HG02642 (cell line): ENCODE measurements around the gene THRA.

Experiments
- ATAC-seq: cut with Tn5 transposase; IDR thresholded peaks from one replicate; pipeline ENCODE4 v1.9.1; 2021; ENCODE audit warnings: mild to moderate bottlenecking; ENCODE audit not compliant: unreplicated experiment, poor library complexity

The THRA gene

DNA sequence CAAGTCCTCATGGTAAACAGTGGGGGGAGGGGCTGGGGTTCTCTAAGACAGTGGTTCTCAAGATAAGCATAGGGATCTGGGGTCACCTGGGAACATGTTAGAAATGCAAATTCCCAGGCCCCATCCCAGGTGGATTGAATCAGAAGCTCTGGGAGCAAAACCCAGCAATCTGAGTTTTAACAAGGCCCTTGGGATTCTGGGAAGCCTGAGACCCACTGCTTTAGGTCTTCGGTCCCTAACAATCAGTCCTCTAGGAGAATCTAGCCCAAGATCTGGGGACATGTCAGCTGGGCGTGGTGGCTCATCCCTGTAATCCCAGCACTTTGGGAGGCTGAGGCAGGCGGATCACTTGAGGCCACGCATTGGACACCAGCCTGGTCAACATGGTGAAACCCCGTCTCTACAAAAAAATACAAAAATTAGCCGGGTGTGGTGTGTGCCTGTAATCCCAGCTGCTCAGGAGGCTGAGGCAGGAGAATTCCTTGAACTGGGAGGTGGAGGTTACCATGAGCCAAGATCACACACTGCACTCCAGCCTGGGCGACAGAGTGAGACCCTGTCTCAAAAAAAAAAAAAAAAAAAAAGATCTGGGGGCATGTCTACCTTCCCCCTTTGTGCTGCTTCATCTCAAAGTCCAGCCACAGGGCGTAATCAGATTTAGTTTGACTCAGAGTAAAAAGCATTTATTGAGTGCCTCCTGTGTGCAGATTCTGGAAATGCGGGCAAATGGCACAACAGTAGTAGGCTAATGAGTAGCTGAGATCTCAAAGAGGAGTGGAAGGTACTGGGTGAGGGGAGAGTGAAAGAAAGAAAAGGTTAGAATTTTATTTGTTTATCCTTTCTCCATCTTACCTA is 46.4 kb downstream of the THRA start:
- ATAC-seq = no peak

GRCh38 chr17:40110026-40110845 is 47.5 kb downstream of the THRA start:
- no peak for ATAC-seq

GRCh38 chr17:40111221-40112128 is 48.7 kb downstream of the THRA start:
- ATAC-seq = peak; percentile 49

GRCh38 chr17:40112191-40112711 is 49.5 kb downstream of the THRA start:
- no peak for ATAC-seq

DNA sequence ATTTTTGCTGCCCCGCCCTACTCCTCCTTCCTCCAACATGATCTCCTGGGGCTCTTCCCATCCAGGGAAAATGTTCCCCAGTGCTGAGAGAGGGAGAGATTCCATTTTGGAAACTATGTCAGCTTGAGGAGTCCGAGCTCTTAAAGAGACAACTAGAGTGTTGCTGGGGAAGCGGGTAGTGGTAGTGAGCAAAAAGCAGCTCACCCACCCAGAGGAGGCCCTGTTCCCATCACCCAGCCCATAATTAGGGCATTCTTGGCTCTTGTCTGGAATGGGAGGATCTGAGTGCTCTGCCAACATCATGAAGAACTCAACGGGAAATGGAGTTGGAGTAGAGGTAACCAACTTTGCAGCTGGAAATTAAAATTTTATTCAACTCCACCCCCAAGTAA is 49.9 kb downstream of the THRA start:
- no peak for ATAC-seq

- peak; percentile 86 for ATAC-seq
These were observed 50.5 kb downstream of the THRA start for GRCh38 chr17:40113110-40113906.

- ATAC-seq = no peak
These were observed 51.1 kb downstream of the THRA start for GRCh38 chr17:40113907-40114245.

DNA sequence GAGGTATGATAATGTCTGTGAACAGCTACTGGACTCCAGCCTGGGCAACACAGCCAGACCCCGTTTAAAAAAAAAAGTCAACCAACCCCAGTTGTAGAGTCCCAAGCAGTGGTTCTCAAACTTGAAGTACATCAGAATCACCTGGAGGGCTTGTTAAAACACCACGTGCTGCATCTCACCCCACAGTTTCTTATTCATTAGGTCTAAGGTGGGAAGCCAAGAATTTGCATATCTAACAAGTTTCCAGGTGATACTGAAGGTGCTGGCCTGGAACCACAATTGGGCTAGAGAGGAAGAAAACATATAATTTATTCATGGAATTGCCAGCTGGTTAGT is 52.3 kb downstream of the THRA start:
- no peak for ATAC-seq

- peak; percentile 66 for ATAC-seq
These were observed 58.7 kb downstream of the THRA start, which contains the start of gene MSL1 for GRCh38 chr17:40121181-40122135. TSS of gene MSL1 (plus strand) at chr17:40121971. CDS start at chr17:40122613, 642 bp downstream.

GRCh38 chr17:40122136-40122998 is 59.6 kb downstream of the THRA start:
- peak; percentile 36 for ATAC-seq

- peak; percentile 25 for ATAC-seq
These were observed 60.4 kb downstream of the THRA start for GRCh38 chr17:40122999-40123810.

DNA sequence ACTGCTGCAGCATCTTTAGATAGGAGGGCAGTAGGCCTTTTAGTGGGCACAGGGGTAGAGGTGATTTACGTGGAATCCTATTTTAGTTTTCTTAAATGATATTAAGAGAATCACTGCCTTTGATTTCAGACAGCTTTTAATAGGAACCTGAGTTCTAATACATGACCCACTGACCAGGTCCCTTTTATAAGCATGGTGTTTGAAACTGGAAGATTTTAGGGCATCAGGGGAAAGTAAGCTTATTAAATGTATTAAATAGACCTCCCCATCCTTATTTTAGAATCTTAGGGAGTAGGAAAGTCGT is 61.0 kb downstream of the THRA start:
- no peak for ATAC-seq

DNA sequence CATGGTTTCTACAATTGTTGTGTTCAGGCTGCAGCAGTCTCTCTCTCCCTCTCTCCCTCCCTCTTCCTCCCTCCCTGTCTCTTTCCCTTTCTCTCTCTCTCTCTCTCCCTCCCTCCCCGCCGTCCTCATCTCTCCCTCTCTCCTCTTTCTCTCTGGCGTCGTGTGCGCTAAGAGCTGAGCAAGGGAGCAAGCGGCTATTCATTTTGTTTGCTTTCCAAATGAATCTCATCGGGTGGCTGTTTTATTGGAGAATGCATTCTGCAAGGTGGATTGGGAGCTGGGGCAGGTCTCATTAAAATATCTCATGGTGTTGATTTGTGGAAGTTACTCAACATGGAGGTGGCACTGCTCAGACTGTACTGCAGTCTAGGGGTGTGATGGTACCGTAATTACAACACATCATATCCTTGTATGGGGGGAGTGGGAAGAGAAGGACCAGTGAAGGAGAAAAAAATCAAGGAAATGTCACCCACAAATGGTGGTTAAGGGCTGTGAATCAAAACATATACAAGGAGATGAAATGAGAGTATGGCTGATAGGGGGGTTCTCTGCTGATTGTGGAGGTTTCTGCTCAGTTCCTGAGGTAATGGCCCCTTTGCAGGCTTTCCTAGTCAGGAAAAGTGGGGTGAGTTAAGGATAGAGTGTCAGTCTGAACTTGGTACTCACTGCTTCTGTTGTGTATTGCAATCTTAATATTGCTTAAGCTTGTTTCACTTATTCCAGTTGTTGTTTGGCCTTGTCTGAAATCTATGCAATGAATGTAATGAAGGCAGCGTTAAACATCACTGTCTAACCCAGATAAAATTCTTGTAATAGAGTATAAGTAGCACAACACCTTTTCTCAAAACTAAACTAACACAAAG is 61.7 kb downstream of the THRA start:
- ATAC-seq = no peak

DNA sequence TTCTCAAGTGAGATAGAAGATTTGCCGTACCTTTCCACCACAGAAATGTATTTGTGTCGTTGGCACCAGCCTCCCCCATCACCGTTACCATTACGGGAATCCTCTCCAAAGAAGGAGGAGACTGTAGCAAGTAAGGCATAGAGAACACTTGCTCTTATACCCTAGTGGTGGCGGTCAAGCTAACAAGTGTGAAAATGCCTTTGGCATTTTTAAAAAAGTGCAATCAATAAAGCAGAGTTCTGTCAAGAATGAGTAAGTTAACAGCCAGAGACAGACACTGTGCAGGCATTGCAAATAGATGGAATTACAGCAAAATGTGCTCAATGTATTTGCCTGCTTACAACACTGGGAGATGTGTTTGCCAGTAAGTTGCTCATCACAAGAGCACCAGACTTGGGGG is 66.7 kb downstream of the THRA start:
- ATAC-seq = no peak

DNA sequence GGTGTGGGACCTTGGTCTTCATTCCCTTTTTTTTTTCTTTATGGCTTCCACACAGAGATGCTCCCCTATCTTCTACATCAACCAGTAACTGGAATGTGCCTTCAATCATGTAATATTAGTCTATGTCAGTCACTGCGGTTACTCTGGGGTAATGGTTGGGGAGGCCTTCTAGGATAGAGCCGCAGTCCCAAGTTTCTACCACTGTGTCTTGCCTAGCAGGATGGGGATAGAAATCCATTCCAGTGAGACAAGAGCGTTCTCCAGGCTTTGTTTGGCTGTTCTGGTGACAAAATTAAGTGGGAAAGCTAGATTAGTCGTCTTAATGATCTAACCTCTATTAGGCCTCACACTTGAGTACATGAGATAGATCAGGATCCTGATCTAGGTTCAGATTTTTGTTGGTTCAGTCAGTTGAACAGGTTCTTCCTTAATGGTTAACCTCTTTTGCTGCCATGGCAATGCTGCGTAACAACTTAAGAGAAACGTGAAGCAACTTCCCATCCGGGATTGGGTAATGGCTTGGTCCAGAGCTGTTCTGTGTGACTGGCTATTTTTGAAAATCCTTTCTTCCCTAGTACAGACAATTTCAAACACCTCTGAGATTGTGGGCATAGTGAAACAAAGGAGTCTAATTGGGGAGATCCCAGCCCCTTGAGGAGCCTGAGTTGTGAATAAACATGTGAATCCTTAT is 67.7 kb downstream of the THRA start:
- no peak for ATAC-seq
